Tibial nerve (tissue), 4 donors: Measurements from ENCODE around the gene CPA4.

Source experiments
- CTCF ChIP-seq, 5 experiments: fragments of 200-600 bp in 3 of 5; fragments of 450-650 bp in 2 of 5; sonication (generic) in 3 of 5; IDR thresholded peaks; one replicate each; pipeline ENCODE4 v1.5.1; 2016 to 2019; ENCODE audit warnings: antibody characterized with exemption in 5 of 5, mild to moderate bottlenecking in 3 of 5, moderate library complexity in 2 of 5
- EP300 ChIP-seq, 2 donors: sonication (generic); formaldehyde crosslinking; IDR thresholded peaks; one replicate each; pipeline ENCODE4 v1.6.1; 2017; ENCODE audit warnings: antibody characterized with exemption in 2 of 2, mild to moderate bottlenecking in 1 of 2
- POLR2A ChIP-seq, 2 donors: fragments of 450-650 bp; IDR thresholded peaks; one replicate each; pipeline ENCODE4 v1.6.1; 2017; ENCODE audit warnings: antibody characterized with exemption in 2 of 2, mild to moderate bottlenecking in 2 of 2, moderate library complexity in 2 of 2

- no peak for TF ChIP-seq POLR2A (IDR thresholded peaks at IDR 0.05)
- no peak for TF ChIP-seq CTCF (IDR thresholded peaks at IDR 0.05)
- peak in 1 of 2 donors; percentile 74 for TF ChIP-seq EP300 (IDR thresholded peaks at IDR 0.05)
These were observed 64.1 kb downstream of the CPA4 start for GRCh38 chr7:130356876-130357611.
